IMR-90 (cell line): ENCODE data around the gene CMIP. TPM values are rescaled to one million over a fixed set of nuclear protein-coding genes. Genes with fewer than 3 reads are reported as not detected.

Experiments used
- ATAC-seq: fragments of 200-7000 bp; cut with Tn5 transposase; 2 replicates; pipeline ENCODE4 v1.9.1; 2020; ENCODE audit warnings: low read depth, mild to moderate bottlenecking, moderate library complexity
- BruUV-seq: library from RNA; stranded (reverse); fragments of 400-500 nt; replicated peaks from 2 replicates; lab custom pipeline; 2021; lab: Mats Ljungman, UMichigan
- CTCF ChIA-PET: fragments of 300-600 bp; formaldehyde crosslinking; extraction: SDS; loops from one replicate; lab custom pipeline; 2021; ENCODE audit warnings: antibody characterized with exemption; lab: Yijun Ruan, JAX
- POLR2A ChIA-PET: fragments of 300-600 bp; sonication (Branson Sonifier 250); formaldehyde crosslinking; loops from one replicate; lab custom pipeline; 2022; ENCODE audit warnings: antibody characterized with exemption; ENCODE audit not compliant: unreplicated experiment; lab: Charles Lee
- DNase-seq: peaks from one replicate; pipeline ENCODE4 v3.0.0; 2013
- H2AFZ ChIP-seq: replicated peaks from 2 replicates; pipeline ENCODE3; 2013; ENCODE audit warnings: low read length, mild to moderate bottlenecking; ENCODE audit not compliant: poor library complexity
- H2AK5ac ChIP-seq: 2 replicates; pipeline ENCODE4 v1.6.1; 2013; ENCODE audit warnings: low read depth, low read length, inconsistent platforms
- H2AK9ac ChIP-seq: replicated peaks from 2 replicates; pipeline ENCODE3; 2013; ENCODE audit warnings: mild to moderate bottlenecking, low read depth, low read length, moderate library complexity; ENCODE audit not compliant: poor library complexity
- H2BK120ac ChIP-seq: 2 replicates; pipeline ENCODE4 v1.6.1; 2013; ENCODE audit warnings: low read depth, low read length, inconsistent platforms
- H2BK15ac ChIP-seq: 3 replicates; pipeline ENCODE4 v1.6.1; 2013; ENCODE audit warnings: low read depth, low read length, inconsistent platforms
- H2BK20ac ChIP-seq: 2 replicates; pipeline ENCODE4 v1.6.1; 2013; ENCODE audit warnings: low read depth, mild to moderate bottlenecking, inconsistent platforms, low read length, moderate library complexity
- H2BK5ac ChIP-seq: 2 replicates; pipeline ENCODE4 v1.6.1; 2013; ENCODE audit warnings: mild to moderate bottlenecking, low read depth, low read length, inconsistent platforms; ENCODE audit not compliant: poor library complexity, severe bottlenecking
- H3K14ac ChIP-seq: replicated peaks from 2 replicates; pipeline ENCODE4 v1.6.1; 2013; ENCODE audit warnings: low read depth, low read length, inconsistent platforms
- H3K18ac ChIP-seq: 2 replicates; pipeline ENCODE4 v1.6.1; 2013; ENCODE audit warnings: low read depth, low read length, control low read depth
- H3K23ac ChIP-seq: 2 replicates; pipeline ENCODE4 v1.6.1; 2013; ENCODE audit warnings: low read depth, low read length, inconsistent platforms
- H3K27ac ChIP-seq: 2 replicates; pipeline ENCODE4 v1.5.1; 2013; ENCODE audit warnings: mild to moderate bottlenecking, control low read depth, low read length; ENCODE audit not compliant: insufficient read depth
- H3K27me3 ChIP-seq: 2 replicates; pipeline ENCODE4 v1.6.1; 2013; ENCODE audit warnings: low read length; ENCODE audit not compliant: control insufficient read depth, insufficient read depth
- H3K36me3 ChIP-seq: 2 replicates; pipeline ENCODE4 v1.6.1; 2013; ENCODE audit warnings: low read length, mixed read lengths; ENCODE audit not compliant: control insufficient read depth, insufficient read depth
- H3K4ac ChIP-seq: 2 replicates; pipeline ENCODE4 v1.6.1; 2013; ENCODE audit warnings: low read depth, low read length, inconsistent platforms
- H3K4me1 ChIP-seq: 2 replicates; pipeline ENCODE4 v1.6.1; 2013; ENCODE audit warnings: low read length, mixed read lengths; ENCODE audit not compliant: control insufficient read depth, insufficient read depth
- H3K4me2 ChIP-seq: 2 replicates; pipeline ENCODE4 v1.6.1; 2013; ENCODE audit warnings: low read depth, mild to moderate bottlenecking, control low read depth, low read length, moderate library complexity
- H3K4me3 ChIP-seq: 2 replicates; pipeline ENCODE4 v1.5.1; 2013; ENCODE audit warnings: low read depth, mild to moderate bottlenecking, control low read depth, low read length, moderate library complexity; ENCODE audit not compliant: insufficient read depth
- H3K56ac ChIP-seq: 2 replicates; pipeline ENCODE4 v1.6.1; 2013; ENCODE audit warnings: low read length, inconsistent platforms; ENCODE audit not compliant: insufficient read depth; ENCODE audit errors: extremely low read depth
- H3K79me1 ChIP-seq, 2 experiments: 2 replicates each; pipeline ENCODE4 v1.6.1; 2013; ENCODE audit warnings: low read length in 2 of 2, inconsistent platforms in 1 of 2, low read depth in 1 of 2
- H3K9ac ChIP-seq: 2 replicates; pipeline ENCODE4 v1.6.1; 2013; ENCODE audit warnings: low read depth, low read length, control low read depth
- H3K9me1 ChIP-seq: 2 replicates; pipeline ENCODE4 v1.6.1; 2013; ENCODE audit warnings: low read length, inconsistent platforms; ENCODE audit not compliant: insufficient read depth
- H3K9me3 ChIP-seq: 2 replicates; pipeline ENCODE4 v1.6.1; 2013; ENCODE audit warnings: low read length; ENCODE audit not compliant: control insufficient read depth, insufficient read depth
- H4K20me1 ChIP-seq: 2 replicates; pipeline ENCODE4 v1.6.1; 2013; ENCODE audit warnings: low read length, inconsistent platforms; ENCODE audit not compliant: insufficient read depth
- H4K5ac ChIP-seq: 2 replicates; pipeline ENCODE4 v1.6.1; 2013; ENCODE audit warnings: mild to moderate bottlenecking, low read depth, low read length, control low read depth
- H4K8ac ChIP-seq, 2 experiments: 2 replicates each; pipeline ENCODE4 v1.6.1; 2013; ENCODE audit warnings: low read depth in 2 of 2, low read length in 2 of 2, control low read depth in 1 of 2, inconsistent platforms in 1 of 2
- H4K91ac ChIP-seq: 2 replicates; pipeline ENCODE4 v1.6.1; 2013; ENCODE audit warnings: low read depth, low read length, inconsistent platforms; ENCODE audit not compliant: insufficient read depth
- CEBPB ChIP-seq: IDR thresholded peaks from 2 replicates; pipeline ENCODE4 v1.6.1; 2012; ENCODE audit warnings: low read depth, low read length, improper control_type of control experiment
- CHD1 ChIP-seq: IDR thresholded peaks from 2 replicates; pipeline ENCODE4 v1.6.1; 2012; ENCODE audit warnings: low read depth, low read length, improper control_type of control experiment
- MAZ ChIP-seq: IDR thresholded peaks from 2 replicates; pipeline ENCODE4 v1.6.1; 2012; ENCODE audit warnings: low read depth, mild to moderate bottlenecking, low read length, improper control_type of control experiment, moderate library complexity, borderline replicate concordance
- POLR2A ChIP-seq: IDR thresholded peaks from 2 replicates; pipeline ENCODE4 v1.6.1; 2012; ENCODE audit warnings: mild to moderate bottlenecking, low read depth, low read length
- RAD21 ChIP-seq: IDR thresholded peaks from 2 replicates; pipeline ENCODE4 v1.6.1; 2012; ENCODE audit warnings: low read length, improper control_type of control experiment
- RCOR1 ChIP-seq: IDR thresholded peaks from 2 replicates; pipeline ENCODE4 v1.6.1; 2012; ENCODE audit warnings: mild to moderate bottlenecking, low read length, improper control_type of control experiment; ENCODE audit not compliant: insufficient replicate concordance
- RFX5 ChIP-seq: IDR thresholded peaks from 2 replicates; pipeline ENCODE4 v1.8.0; 2012; ENCODE audit warnings: low read depth, mild to moderate bottlenecking, low read length, moderate library complexity
- SMC3 ChIP-seq: fragments of 150-350 bp; IDR thresholded peaks from 2 replicates; pipeline ENCODE4 v1.6.1; 2016; ENCODE audit warnings: low read depth, mild to moderate bottlenecking, antibody characterized with exemption, low read length, moderate library complexity
- WGBS, 2 experiments: methylation state at CpG; one replicate each; pipeline versions ENCODE4 v1.1.5 to v1.1.7; 2013; ENCODE audit warnings: missing lambda C conversion rate in 2 of 2; ENCODE audit not compliant: insufficient read length in 1 of 2; ENCODE audit errors: extremely low coverage in 2 of 2; 5-methylcytosine and 5-hydroxymethylcytosine counted together
- dilution Hi-C: fragments of 300-500 bp; cut with HindIII; formaldehyde crosslinking; loops from one replicate; pipeline ENCODE4 v1.14.3; 2018; ENCODE audit warnings: low sequenced_read_pairs; ENCODE audit not compliant: unreplicated experiment
- in situ Hi-C: fragments of 300-500 bp; cut with MboI; formaldehyde crosslinking; loops from 3 replicates; pipeline ENCODE4 v1.14.3; 2019; ENCODE audit warnings: low sequenced_read_pairs, inconsistent platforms, mixed read lengths
- intact Hi-C: fragments of 100-400 bp; cut with micrococcal nuclease; formaldehyde crosslinking; loops from 2 replicates; pipeline ENCODE4 v1.10.0; 2022
- polyA plus RNA-seq, 3 experiments: library from polyadenylated mRNA; depleted of rRNA; stranded (reverse); fragments of >200 nt; gene quantifications; 2 replicates each; pipeline ENCODE4 v1.2.3, GENCODE V29; 2012; ENCODE audit warnings: low replicate concordance in 1 of 3
- total RNA-seq: library from RNA; depleted of rRNA; stranded (reverse); fragments of >200 nt; gene quantifications from 2 replicates; pipeline ENCODE4 v1.2.3, GENCODE V29; 2012
- TF ChIP-seq, protein P1 (sequence below): fragments of 150-350 bp; IDR thresholded peaks from 2 replicates; pipeline ENCODE4 v1.6.1; 2016; ENCODE audit warnings: low read depth, mild to moderate bottlenecking, low read length, moderate library complexity, borderline replicate concordance
- TF ChIP-seq, protein P2 (sequence below): fragments of 150-350 bp; IDR thresholded peaks from 2 replicates; pipeline ENCODE4 v1.6.1; 2017; ENCODE audit warnings: mild to moderate bottlenecking, antibody characterized with exemption, low read length, low read depth
- TF ChIP-seq, protein P3 (sequence below): conservative IDR thresholded peaks from 2 replicates; pipeline ENCODE4 v1.5.1; 2012; ENCODE audit warnings: mild to moderate bottlenecking, low read depth, low read length, improper control_type of control experiment

Gene CMIP
- total and polyA plus RNA-seq, 2 of the 4 experiments (the other 2 are of a cell fraction): 3.2 to 11.6 TPM

DNA sequence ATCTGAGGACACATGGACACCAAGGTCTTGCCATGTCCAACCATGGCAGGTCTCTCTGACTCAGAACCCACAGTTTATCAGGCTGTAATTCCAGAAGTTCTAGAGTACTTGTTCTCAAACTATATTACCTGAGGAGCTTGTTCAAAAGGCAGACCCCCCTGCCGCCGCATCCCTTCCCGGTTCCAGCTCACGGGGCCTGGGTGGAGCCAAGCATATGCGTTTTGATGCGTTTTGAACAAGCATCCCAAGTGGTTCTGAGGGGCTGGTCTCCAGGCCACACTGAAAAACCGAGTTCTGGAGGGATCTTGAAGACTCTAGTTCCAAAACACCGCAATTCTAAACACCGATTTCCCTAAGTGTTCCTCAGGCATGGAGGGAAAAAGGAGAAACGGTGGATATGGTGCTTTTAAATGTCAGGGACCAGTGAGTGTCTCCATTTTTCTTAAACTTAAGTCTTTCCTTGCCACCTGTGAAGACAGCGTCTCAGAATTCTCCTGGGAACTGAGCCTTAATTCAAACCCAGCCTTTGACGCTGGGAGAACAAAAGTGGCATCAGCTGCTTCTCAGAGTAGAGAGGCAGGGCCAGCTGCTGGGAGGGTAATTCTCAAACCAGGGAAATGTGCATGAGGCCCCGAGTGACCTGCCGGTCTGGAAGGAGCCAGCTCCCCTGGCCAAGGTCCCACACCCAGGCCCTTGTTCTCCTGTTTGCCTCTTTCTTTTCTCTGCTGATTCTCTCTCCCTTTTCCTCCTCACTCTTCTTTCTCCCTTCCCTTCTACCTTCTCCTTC, 250.1 kb downstream of the CMIP start:
- Histone ChIP-seq H2AK9ac (no peak overlapping the region), H3K9me1 (peaks cover 27% of the 10 kb centered on the region), H4K8ac (no peak overlapping the region), H3K18ac (no peak overlapping the region), H3K56ac (no peak overlapping the region), H4K5ac (no peak overlapping the region), H3K4me1 (peaks cover 20% of the 10 kb centered on the region), H3K23ac (no peak overlapping the region), H3K9ac (no peak overlapping the region), H3K4me2 (no peak overlapping the region), H2AK5ac (no peak overlapping the region), H3K27ac (no peak overlapping the region), H3K4ac (no peak overlapping the region; the same call in 1 of the 2 replicates), H3K79me1 (peaks cover 0 to 14% of the 10 kb centered on the region in 2 experiments; a peak in 3 of 4 replicates), H4K91ac (no peak overlapping the region), H3K27me3 (no peaks in the 10 kb centered on the region), H3K4me3 (no peak overlapping the region), H3K36me3 (peaks cover 29% of the 10 kb centered on the region), H2BK120ac (no peak overlapping the region), H2BK20ac (no peak overlapping the region), H3K9me3 (no peaks in the 10 kb centered on the region), H2AFZ (no peak overlapping the region), H2BK5ac (no peak overlapping the region), H3K14ac (no peak overlapping the region), H4K20me1 (peaks cover 26% of the 10 kb centered on the region), H2BK15ac (no peak overlapping the region)
- in situ Hi-C loops (no loop called here), dilution Hi-C loops (no loop called here), intact Hi-C loops (no loop called here)
- WGBS, 2 experiments: 100% methylated on average over 8 of the region's 14 CpGs; no CpG with 5 or more reads in 1 of the 2 experiments
- ATAC-seq: no peak
- no TSS peak for BruUV-seq
- CTCF ChIA-PET: no interaction called here
- TF ChIP-seq POLR2A (no peak), CEBPB (no peak), RCOR1 (no peak), RAD21 (no peak), SMC3 (no peak), MAZ (no peak), RFX5 (no peak), CHD1 (no peak)
- TF ChIP-seq, protein P1, sequence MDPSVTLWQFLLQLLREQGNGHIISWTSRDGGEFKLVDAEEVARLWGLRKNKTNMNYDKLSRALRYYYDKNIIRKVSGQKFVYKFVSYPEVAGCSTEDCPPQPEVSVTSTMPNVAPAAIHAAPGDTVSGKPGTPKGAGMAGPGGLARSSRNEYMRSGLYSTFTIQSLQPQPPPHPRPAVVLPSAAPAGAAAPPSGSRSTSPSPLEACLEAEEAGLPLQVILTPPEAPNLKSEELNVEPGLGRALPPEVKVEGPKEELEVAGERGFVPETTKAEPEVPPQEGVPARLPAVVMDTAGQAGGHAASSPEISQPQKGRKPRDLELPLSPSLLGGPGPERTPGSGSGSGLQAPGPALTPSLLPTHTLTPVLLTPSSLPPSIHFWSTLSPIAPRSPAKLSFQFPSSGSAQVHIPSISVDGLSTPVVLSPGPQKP: no peak
- TF ChIP-seq, protein P2, sequence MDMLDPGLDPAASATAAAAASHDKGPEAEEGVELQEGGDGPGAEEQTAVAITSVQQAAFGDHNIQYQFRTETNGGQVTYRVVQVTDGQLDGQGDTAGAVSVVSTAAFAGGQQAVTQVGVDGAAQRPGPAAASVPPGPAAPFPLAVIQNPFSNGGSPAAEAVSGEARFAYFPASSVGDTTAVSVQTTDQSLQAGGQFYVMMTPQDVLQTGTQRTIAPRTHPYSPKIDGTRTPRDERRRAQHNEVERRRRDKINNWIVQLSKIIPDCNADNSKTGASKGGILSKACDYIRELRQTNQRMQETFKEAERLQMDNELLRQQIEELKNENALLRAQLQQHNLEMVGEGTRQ: no peak
- TF ChIP-seq, protein P3, sequence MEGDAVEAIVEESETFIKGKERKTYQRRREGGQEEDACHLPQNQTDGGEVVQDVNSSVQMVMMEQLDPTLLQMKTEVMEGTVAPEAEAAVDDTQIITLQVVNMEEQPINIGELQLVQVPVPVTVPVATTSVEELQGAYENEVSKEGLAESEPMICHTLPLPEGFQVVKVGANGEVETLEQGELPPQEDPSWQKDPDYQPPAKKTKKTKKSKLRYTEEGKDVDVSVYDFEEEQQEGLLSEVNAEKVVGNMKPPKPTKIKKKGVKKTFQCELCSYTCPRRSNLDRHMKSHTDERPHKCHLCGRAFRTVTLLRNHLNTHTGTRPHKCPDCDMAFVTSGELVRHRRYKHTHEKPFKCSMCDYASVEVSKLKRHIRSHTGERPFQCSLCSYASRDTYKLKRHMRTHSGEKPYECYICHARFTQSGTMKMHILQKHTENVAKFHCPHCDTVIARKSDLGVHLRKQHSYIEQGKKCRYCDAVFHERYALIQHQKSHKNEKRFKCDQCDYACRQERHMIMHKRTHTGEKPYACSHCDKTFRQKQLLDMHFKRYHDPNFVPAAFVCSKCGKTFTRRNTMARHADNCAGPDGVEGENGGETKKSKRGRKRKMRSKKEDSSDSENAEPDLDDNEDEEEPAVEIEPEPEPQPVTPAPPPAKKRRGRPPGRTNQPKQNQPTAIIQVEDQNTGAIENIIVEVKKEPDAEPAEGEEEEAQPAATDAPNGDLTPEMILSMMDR: no peak
- DNase-seq: no peak
- POLR2A ChIA-PET: no interaction called here
